ENCODE data around the gene OR6B3.
A peak's percentile ranks its signal among the peaks of the same experiment; 100 is the strongest.

OR6B3 gene

DNA sequence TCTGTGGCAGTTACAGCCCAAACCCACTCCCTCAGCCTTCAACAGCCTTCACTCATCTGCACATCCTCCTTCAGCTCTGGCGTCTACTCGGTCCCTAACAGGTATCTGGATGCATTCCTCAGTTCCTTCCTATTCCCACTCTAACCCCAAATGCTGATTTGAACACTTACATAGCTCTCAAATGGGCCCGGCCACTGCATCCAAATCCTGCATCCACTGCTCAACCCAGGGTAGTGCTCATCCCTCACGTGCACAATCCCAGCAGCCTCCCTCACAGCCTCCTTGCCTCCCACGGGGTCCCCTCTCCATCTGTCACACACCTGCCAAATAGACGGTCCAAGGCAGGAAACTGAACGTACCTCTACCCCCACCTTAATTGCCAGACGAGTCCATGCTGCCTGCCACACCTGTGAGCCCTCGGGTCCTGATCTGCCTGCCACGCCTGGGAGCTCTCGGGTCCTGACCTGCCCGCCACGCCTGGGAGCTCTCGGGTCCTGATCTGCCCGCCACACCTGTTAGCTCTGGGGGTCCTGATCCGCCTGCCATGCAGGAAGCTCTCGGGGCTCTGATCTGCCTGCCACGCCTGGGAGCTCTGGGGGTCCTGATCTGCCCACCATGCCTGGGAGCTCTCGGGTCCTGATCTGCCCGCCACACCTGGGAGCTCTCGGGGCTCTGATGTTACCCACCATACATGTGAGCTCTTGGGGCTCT is 9.9 kb downstream of the OR6B3 start:
- DNase-seq (ENCODE audit: low read depth in 2 of 2), result no peak

DNA sequence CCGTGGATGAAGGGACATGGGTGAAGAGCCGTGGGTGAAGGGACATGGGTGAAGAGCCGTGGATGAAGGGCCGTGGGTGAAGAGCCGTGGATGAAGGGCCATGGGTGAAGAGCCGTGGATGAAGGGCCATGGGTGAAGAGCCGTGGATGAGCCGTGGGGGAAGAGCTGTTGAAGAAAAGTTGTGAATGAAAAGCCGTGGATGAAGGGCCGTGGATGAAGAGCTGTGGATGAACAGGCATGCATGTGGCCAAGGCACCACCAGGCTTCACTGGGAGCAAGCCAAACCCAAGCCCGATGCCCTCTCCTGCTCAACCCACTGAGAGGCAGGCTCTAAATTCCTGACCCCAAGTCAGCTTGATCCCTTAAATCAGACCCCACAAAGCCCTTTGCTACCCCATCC is 10.6 kb downstream of the OR6B3 start:
- no peak for DNase-seq (ENCODE audit: low read depth in 2 of 2)

DNA sequence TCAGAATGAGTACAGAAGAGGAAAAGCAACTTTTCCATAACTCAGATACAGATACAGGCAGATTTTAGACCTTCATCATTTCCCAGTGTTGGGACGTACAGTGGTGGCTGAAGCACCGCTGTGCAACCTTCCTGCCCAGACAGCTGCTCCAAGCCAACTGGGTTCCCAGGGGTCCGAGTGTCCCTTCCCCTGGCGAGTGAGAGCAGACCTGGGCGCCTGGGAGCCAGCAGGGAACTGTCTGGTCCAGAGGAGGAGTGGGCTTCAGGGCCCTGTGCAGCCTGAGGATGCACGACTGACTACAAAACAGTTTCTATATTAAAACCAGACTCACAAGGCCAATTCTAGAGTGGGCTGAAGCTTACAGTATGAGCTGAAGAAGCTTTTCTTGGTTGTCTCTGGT is 12.0 kb downstream of the OR6B3 start:
- no peak for DNase-seq (ENCODE audit: low read depth in 2 of 2)

DNA sequence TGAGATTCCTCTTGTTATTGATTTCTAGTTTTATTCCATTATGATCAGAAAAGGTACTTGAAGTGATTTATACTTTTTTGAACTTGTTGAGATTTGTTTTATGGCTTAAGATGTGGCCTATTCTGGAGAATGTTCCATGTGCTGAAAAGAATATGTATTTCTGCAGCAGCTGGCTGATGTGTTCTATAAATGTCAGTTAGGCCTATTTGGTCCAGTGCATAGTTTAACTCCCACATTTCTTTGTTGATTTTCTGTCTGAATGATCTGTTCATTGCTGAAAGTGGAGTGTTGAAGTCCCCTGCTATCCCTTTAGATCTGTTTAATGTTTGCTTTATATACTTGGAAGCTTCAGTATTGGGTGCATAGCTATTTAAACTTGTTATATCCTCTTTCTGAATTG is 16.0 kb downstream of the OR6B3 start:
- DNase-seq (ENCODE audit: low read depth in 2 of 2), result no peak

DNA sequence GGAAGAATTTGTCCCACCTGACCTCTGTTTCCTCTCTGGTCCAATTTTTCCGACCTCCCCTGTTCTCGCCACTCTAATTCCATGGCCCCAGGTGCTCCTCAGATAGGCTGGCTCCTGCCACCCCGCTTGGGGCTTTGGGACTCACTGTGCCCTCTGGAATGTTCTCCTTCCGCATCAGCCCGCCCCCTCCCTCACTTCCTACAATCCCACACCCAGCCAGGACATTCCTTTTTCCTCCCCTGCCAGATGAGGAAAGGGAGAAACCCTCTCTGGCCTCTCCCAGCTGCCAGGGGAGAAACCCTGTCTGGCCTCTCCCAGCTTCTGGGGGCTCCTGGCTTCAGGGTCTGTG is 20.0 kb downstream of the OR6B3 start:
- no peak for DNase-seq (ENCODE audit: low read depth in 2 of 2)

DNA sequence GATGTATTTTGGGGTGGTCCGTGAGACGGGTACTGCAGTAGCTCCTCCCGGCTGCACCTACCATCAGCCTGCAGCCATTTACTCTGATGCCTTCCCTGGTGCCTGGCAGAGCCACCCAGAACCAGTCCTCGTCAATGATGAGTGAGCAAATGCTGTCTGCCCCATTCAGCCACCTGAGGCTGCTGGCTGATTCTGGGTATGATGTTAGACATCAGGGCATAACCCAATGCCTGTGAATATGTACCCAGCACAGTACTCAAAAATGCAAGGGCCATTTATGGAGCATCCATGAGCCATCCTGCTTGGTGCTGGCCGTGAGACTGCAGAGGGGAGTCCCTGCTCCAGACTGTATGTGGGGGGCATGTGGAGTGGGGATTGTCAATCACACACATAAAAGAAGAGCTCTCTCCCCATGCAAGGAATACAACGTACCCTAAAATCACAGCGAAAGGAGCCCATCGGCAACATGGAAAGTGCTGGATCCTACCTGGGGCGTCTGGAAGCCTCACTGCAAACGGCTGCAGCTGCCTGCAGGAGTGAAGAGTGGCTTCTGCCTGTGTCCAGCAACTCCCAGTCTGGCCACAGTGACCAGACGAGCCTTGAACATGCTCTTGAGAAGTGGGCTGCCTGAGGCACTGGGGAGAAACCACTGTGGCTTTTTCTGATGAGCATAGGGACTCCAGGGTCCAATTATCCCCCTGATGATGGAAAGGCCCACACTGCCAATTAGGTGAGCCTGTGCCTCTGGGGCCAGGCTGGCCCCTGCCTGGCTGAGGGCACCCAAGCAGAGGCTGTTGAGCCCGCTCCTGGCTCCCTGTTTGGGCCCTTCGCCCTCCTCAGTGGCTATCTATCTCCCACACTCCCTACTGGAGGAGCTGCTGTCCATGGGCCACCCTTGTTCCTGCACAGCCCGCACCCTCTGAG is 20.7 kb downstream of the OR6B3 start:
- DNase-seq (ENCODE audit: low read depth in 2 of 2), result no peak

DNA sequence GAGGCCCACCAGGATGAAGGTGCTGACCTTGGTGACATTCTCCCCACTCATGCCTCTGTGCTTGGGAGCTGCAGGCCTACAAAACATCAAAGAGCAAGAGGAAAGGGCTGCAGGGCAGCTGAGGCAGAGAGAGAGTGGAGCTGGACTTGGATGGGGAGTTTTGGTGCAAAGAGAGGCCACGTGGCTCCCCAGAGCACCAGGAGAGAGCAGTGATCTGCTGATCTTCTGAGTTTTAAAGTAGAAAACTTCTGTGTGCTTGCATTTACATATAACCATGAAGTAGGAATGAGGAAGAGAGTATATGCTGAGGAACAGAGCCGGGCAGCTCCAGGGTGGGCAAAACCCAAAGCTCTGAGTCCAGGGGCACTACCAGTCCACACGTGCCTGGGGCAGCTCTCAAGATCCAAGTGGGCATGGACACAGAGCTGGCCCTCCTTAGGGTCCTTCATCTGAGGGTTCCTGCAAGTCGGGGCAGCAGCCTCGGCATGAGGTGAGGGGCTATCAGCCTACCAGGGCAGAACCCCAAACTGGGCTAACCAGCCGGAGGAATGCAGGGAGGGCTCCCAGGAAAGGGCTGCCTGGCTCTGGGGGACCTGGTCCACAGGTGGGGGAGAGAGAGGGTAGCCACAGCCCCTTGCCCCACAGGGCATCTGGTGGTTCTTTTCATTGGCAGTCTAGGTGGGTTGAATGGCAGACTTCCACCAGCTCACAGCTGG is 22.8 kb downstream of the OR6B3 start, which contains the start of gene OR6B2:
OR6B2 (minus strand) TSS at position 51 of the 716 bp plus-strand sequence; CDS start at position 51, 0 bp downstream.
- DNase-seq (ENCODE audit: low read depth in 2 of 2), result no peak

DNA sequence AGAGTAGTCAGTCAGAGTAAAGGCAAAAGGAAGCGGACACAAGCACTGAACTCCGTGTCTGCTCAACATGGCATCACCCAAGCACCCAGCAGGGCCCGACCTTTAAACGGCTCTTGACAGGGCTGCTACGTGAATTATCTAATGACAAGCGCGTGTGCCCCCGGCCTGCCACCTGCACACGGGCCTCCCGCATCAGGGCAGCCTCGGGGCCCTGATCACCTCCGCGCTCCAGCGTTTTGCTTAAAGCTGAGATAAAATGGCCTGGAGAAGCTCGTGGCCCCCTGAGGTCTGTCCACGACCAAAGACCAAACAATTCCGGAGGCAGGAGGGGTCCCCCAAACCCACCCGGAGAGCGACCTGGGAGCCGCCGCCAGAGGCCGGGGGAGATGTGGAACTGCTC is 28.6 kb downstream of the OR6B3 start:
- DNase-seq (ENCODE audit: low read depth in 2 of 2), result peak; percentile 4 to 8

DNA sequence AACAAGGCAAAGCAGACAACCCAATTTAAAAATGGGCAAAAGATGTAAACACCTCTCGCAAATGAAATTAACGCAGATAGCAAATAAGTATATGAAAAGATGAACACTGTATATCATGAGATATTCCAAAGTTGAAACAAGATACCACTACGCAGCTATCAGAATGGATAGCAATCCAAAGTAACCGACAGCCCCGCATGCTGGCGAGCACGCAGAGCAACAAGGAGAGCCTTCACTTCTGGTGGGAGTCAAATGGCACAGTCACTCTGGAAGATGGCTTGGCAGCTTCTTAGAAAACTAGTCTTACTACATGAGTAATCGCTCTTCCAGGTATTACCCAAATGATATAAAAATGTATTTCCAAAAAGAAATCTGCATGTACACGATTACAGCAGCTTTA is 29.5 kb downstream of the OR6B3 start:
- DNase-seq (ENCODE audit: low read depth in 2 of 2), result no peak

DNA sequence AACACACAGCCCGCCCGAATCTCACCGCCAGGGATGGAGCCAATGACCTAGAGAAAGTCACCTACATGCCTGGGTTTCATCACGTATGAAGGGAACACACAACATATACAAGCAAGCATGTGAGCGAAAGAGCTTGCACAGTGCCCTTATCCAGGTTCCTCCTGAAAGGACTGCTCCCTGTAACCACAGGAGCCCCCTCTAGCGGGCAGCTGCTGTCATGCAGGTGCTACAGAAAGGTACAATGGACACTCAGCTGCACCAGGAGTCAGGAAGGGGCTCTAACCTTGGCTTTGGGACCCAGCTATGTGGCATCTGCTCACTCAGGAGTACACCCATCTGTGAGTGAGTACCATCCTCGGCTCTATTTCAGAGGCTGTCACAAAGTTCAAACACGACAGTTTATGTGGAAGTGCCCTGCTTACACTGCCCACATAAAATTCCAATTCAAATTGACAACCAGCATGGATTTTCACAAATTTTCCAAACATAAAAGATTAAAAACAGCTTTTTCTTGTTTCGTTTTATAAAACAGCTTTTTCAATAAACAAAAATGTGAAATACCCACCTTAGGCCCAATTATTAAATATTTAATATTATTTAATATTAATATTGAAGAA is 31.7 kb downstream of the OR6B3 start:
- DNase-seq (ENCODE audit: low read depth in 2 of 2), result peak; percentile 50 to 60

DNA sequence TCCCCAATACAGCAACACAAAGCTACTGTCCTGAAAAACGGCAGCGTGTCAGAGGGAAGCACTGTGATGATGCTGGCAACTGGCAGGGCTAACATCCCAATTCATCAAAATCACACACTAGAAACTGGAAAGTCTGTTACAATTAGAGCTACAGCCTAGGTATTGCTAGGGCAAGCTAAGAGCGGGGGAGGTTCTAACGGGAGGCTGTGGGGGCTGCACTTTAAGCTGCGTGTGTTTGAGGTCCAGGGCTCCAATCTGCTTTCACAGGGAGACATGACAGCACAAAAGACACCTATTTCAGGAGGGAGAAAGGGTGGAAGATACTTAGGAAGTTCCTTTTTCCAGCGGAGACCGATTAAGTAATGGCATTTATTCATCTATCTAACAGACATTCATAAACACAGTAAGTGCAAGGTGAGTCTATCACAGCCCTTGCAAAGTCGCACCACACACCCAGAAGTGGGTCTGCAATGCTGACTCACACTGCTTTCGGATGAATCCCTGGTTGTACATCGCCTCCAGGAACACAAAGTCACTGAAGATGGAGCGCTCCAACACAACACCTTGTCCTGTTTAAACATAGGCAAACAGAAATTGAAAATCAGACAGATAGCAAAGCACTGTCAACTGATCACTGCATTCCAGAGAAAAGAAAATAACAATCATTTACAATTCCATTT is 35.1 kb downstream of the OR6B3 start:
- no peak for DNase-seq (ENCODE audit: low read depth in 2 of 2)

DNA sequence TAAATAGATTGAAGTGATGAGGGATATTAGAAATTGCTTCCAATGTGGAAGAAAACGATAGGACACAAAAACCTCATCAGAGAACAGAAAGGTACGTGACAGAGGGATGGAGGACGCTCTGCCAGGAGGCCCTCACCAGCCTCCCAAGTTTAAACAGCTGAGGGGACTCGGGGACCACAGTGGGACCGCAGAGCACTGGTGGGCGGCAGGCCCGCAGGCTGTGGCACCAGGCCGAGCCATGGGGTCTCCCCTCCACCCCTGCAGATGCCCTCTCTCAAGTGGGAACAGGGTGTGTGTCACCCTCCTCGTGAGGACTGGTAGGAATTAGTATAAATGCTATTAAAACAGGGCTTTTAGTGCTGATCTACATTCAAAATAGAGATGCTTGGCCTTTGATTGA is 39.0 kb downstream of the OR6B3 start:
- no peak for DNase-seq (ENCODE audit: low read depth in 2 of 2)

DNA sequence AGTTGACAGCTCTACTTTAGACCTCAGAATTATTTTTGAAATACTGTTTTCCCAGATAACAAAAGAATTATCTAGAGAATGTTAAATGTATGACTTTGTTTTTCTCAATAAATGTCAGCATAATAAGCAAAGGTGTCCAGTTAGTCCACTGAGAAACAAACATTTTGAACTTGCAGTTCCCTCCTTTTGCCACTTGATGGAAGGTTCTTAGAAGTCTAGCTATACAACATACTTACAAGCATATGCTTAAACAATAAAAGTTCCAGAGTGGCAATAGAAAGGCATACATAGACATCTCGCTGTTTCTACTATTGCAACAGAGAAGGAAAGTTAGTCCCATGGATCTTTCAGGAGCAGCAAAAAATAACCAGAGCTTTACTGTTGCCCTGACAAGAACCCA is 40.0 kb downstream of the OR6B3 start:
- DNase-seq (ENCODE audit: low read depth in 2 of 2), result no peak

DNA sequence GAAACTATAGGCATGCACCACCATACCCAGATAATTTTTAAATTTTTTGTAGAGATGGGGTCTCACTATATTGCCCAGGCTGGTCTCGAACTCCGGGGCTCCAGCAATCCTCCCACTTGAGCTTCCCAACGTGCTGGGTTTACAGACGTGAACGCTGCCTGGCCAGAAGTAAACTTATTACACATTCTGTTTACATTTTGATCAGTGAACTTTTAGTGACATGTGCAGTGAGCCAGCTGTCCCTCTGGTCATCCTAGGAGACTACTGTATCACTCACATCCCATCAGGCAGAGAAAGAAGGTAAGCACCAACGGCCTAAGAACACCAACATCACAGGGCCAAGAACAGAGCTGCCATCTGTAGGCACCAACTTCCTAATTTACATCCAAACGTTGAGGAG is 50.3 kb downstream of the OR6B3 start:
- DNase-seq (ENCODE audit: low read depth in 2 of 2), result no peak

DNA sequence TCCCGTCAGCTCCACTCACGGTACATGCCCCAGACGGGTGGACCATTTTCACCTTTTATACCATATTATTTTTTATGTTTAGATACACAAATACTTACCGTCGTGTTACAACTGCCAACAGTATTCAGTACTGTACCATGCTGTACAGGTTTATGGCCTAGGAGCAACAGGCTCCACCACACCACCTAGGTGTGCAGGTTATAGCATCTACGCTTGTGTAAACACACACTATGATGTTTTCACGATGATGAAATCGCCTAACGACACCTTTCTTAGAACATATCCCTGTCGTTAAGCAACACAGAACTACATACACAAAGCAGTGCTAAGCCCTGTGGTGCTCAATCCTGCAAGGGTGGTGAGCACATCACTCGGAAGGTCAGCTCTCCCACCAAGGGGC is 52.6 kb downstream of the OR6B3 start:
- DNase-seq (ENCODE audit: low read depth in 2 of 2), result no peak

DNA sequence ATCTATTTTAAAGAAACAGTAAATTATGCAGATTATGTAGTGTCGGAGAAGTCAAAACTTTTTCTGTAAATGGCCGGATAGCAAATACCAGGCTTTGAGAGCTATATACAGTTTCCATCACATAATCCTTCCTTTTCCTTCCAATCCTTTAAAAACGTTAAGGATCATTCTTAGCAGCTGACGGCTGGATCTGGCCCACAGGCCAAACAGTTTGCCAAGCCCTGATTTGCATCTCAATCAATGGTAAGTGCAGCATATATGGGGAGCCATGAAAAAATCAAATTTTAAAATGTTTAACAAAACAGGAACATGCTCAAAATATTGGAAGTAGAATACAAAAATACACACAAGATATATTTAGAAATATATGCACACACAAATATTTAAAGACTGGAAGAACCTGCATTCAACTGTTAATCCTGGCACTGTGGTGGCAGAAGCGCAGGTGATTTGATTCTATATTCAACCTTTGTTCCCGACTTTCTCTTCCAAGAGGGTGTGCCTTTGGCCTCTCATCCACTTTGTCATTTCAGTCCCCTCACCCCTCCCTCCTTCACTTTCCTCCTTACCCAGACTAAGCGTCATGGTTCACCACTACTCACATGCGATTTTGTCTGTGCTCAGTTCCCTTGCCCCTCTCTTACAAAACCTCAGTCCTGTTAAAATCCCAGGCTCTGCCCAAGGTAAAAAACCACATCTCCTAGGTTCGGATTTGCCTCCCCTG is 55.5 kb downstream of the OR6B3 start:
- DNase-seq (ENCODE audit: low read depth in 2 of 2), result no peak

All from stimulated activated CD4-positive, alpha-beta T cell treated with anti-CD3 and anti-CD28 coated beads, Interleukin-4, amount 100 ng/mL, for 48 hours (primary cell).